HCT116 (cell line): Measurements from ENCODE around the gene TUBA4A. TPM values are rescaled to one million over a fixed set of nuclear protein-coding genes. Genes with fewer than 3 reads are reported as not detected.
A peak's percentile ranks its signal among the peaks of the same experiment; 100 is the strongest.

Experiments
- ATAC-seq: fragments of 200-7000 bp; cut with Tn5 transposase; 2 replicates; pipeline ENCODE4 v1.9.1; 2020; ENCODE audit warnings: mild to moderate bottlenecking, moderate library complexity
- BruUV-seq: library from RNA; stranded (reverse); fragments of 400-500 nt; replicated peaks from 2 replicates; lab custom pipeline; 2021; lab: Mats Ljungman, UMichigan
- CTCF ChIA-PET: fragments of 300-600 bp; sonication (Branson Sonifier 250); formaldehyde crosslinking; loops from one replicate; lab custom pipeline; 2021; ENCODE audit warnings: antibody characterized with exemption; lab: Charles Lee
- POLR2A ChIA-PET: fragments of 300-600, 350-600 bp; sonication (Branson Sonifier 250); formaldehyde crosslinking; loops from one replicate; lab custom pipeline; 2021; ENCODE audit warnings: antibody characterized with exemption; lab: Charles Lee
- RAD21 ChIA-PET, 2 experiments: fragments of 300-600 bp; sonication (Branson Sonifier 250); formaldehyde crosslinking; loops; one replicate each; lab custom pipeline; 2023; ENCODE audit warnings: low total read pairs in 2 of 2; ENCODE audit not compliant: uncharacterized antibody in 2 of 2, unreplicated experiment in 2 of 2, low non-redundant PET in 1 of 2; lab: Charles Lee
- DNase-seq: peaks from one replicate; pipeline ENCODE4 v3.0.0-alpha.2; 2010; ENCODE audit warnings: low read depth, low spot score
- H2AFZ ChIP-seq: fragments of 200-600 bp; shearing (Covaris generic), sonication (generic); 2 replicates; pipeline ENCODE4 v1.6.1; 2017; ENCODE audit warnings: low read depth, mixed run types, mixed read lengths, antibody characterized with exemption, low read length; ENCODE audit not compliant: poor library complexity, severe bottlenecking
- H3K27ac ChIP-seq: 2 replicates; pipeline ENCODE4 v1.5.1; 2012; ENCODE audit warnings: low read depth, low read length
- H3K27me3 ChIP-seq: fragments of 200-600 bp; sonication (generic); 2 replicates; pipeline ENCODE4 v1.6.1; 2016; ENCODE audit warnings: mixed run types, low read length, mixed read lengths; ENCODE audit not compliant: insufficient read depth
- H3K36me3 ChIP-seq, 2 experiments: fragments of 200-500 bp in 1 of 2; fragments of 200-600 bp in 1 of 2; sonication (Bioruptor generic) in 1 of 2; sonication (generic) in 1 of 2; 2 replicates each; pipeline versions ENCODE4 v1.5.1 to v1.6.1; 2014 to 2016; ENCODE audit warnings: low read length in 2 of 2, inconsistent platforms in 1 of 2, mixed read lengths in 1 of 2, mixed run types in 1 of 2; ENCODE audit not compliant: insufficient read depth in 2 of 2, control insufficient read depth in 1 of 2
- H3K4me1 ChIP-seq, 2 experiments: fragments of 200-600 bp in 1 of 2; sonication (generic) in 1 of 2; 2 replicates each; pipeline versions ENCODE4 v1.5.1 to v1.6.1; 2012 to 2017; ENCODE audit warnings: low read length in 2 of 2, inconsistent platforms in 1 of 2, mild to moderate bottlenecking in 1 of 2, mixed read lengths in 1 of 2, mixed run types in 1 of 2, moderate library complexity in 1 of 2; ENCODE audit not compliant: insufficient read depth in 2 of 2, control insufficient read depth in 1 of 2
- H3K4me2 ChIP-seq: fragments of 200-600 bp; sonication (generic); 2 replicates; pipeline ENCODE4 v1.6.1; 2017; ENCODE audit warnings: mixed run types, low read length, mixed read lengths
- H3K4me3 ChIP-seq, 2 experiments: fragments of 200-600 bp in 1 of 2; sonication (generic) in 1 of 2; replicated peaks in 1 of 2; 2 replicates each; pipeline ENCODE4 v1.5.1; 2011 to 2016; ENCODE audit warnings: low read length in 2 of 2, control low read depth in 1 of 2, low read depth in 1 of 2, mild to moderate bottlenecking in 1 of 2, mixed read lengths in 1 of 2, mixed run types in 1 of 2
- H3K79me2 ChIP-seq: fragments of 200-600 bp; sonication (generic); 2 replicates; pipeline ENCODE4 v1.6.1; 2017; ENCODE audit warnings: mild to moderate bottlenecking, mixed run types, low read length, moderate library complexity, mixed read lengths; ENCODE audit not compliant: insufficient read depth
- H3K9ac ChIP-seq: fragments of 200-600 bp; sonication (generic); 2 replicates; pipeline ENCODE4 v1.6.1; 2016; ENCODE audit warnings: low read length, mixed read lengths
- H3K9me2 ChIP-seq: fragments of 200-600 bp; sonication (generic), shearing (Covaris generic); 2 replicates; pipeline ENCODE4 v1.6.1; 2017; ENCODE audit warnings: mixed run types, mild to moderate bottlenecking, moderate library complexity; ENCODE audit not compliant: insufficient read depth
- H3K9me3 ChIP-seq, 2 experiments: fragments of 200-500 bp in 1 of 2; fragments of 200-600 bp in 1 of 2; sonication (Bioruptor generic) in 1 of 2; sonication (generic) in 1 of 2; 2 replicates each; pipeline ENCODE4 v1.6.1; 2014 to 2017; ENCODE audit warnings: low read length in 2 of 2, mixed read lengths in 2 of 2, inconsistent platforms in 1 of 2, low read depth in 1 of 2, mild to moderate bottlenecking in 1 of 2, mixed run types in 1 of 2, moderate library complexity in 1 of 2; ENCODE audit not compliant: control insufficient read depth in 1 of 2, insufficient read depth in 1 of 2
- H4K20me1 ChIP-seq: fragments of 200-600 bp; sonication (generic), shearing (Covaris generic); 2 replicates; pipeline ENCODE4 v1.6.1; 2017; ENCODE audit warnings: mixed run types, mild to moderate bottlenecking, moderate library complexity; ENCODE audit not compliant: insufficient read depth
- JUND ChIP-seq: IDR thresholded peaks from 2 replicates; pipeline ENCODE4 v1.6.1; 2012
- POLR2AphosphoS5 ChIP-seq: IDR thresholded peaks from 2 replicates; pipeline ENCODE4 v1.6.1; 2011; ENCODE audit warnings: mild to moderate bottlenecking, low read depth, low read length, moderate library complexity
- intact Hi-C: fragments of 100-400 bp; cut with micrococcal nuclease; formaldehyde crosslinking; loops from 2 replicates; pipeline ENCODE4 v1.10.0; 2022
- total RNA-seq: library from RNA; stranded (reverse); gene quantifications from one replicate; pipeline ENCODE4 v1.2.1, GENCODE V29; 2021; ENCODE audit not compliant: unreplicated experiment
- TF ChIP-seq, protein P1 (sequence below), 3 experiments: fragments of 200-600 bp in 1 of 3; sonication (generic) in 1 of 3; IDR thresholded peaks in 2 of 3; conservative IDR thresholded peaks in 1 of 3; 2 replicates each; pipeline ENCODE4 v1.5.1; 2012 to 2017; ENCODE audit warnings: low read depth in 2 of 3, low read length in 2 of 3, antibody characterized with exemption in 1 of 3, borderline replicate concordance in 1 of 3, control low read depth in 1 of 3, mild to moderate bottlenecking in 1 of 3, mixed read lengths in 1 of 3, mixed run types in 1 of 3, moderate library complexity in 1 of 3; ENCODE audit not compliant: insufficient read depth in 1 of 3

The TUBA4A gene
- total RNA-seq, 1 experiment from 2014 or later, result 32.7 TPM

DNA sequence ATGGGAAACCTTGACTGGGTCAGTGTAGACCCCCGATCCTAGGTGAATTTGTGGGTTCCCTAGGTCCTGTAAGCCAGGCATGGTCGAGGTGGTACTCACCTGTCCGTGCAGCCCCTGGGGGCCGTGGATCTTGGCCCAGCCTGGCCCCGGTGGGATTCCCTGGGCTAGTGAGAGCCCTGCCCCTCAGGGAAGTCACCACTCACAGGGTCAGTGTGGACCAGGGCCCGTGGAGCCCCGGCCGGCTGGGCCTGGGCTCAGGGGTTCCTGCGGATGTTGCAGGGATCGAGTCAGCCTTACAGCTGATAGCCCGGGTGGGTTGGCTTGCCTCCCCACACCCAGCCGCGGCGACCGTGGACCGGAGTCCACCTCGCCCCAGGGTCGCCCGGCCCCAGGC is 24.8 kb downstream of the TUBA4A start:
- peak overlapping the region; percentile 79 to 98 for H3K4me3 ChIP-seq
- no TSS peak for BruUV-seq
- H2AFZ ChIP-seq, result no peak overlapping the region
- no peaks in the 10 kb centered on the region for H3K9me3 ChIP-seq
- H3K4me2 ChIP-seq, result peak overlapping the region; percentile 95
- RAD21 ChIA-PET, result no interaction called here
- no peak for DNase-seq
- CTCF ChIA-PET, result interaction anchor here (1.4 to 2.4 kb wide), 2 partner anchors 66 to 249 kb away, joined by 3 to 12 read pairs; no protein-coding TSS in a partner anchor
- H3K27ac ChIP-seq, result peak overlapping the region; percentile 78
- H3K9ac ChIP-seq, result peak overlapping the region; percentile 85
- H3K79me2 ChIP-seq, result peaks cover 27% of the 10 kb centered on the region
- peak; percentile 50 for TF ChIP-seq POLR2AphosphoS5
- TF ChIP-seq, protein P1, sequence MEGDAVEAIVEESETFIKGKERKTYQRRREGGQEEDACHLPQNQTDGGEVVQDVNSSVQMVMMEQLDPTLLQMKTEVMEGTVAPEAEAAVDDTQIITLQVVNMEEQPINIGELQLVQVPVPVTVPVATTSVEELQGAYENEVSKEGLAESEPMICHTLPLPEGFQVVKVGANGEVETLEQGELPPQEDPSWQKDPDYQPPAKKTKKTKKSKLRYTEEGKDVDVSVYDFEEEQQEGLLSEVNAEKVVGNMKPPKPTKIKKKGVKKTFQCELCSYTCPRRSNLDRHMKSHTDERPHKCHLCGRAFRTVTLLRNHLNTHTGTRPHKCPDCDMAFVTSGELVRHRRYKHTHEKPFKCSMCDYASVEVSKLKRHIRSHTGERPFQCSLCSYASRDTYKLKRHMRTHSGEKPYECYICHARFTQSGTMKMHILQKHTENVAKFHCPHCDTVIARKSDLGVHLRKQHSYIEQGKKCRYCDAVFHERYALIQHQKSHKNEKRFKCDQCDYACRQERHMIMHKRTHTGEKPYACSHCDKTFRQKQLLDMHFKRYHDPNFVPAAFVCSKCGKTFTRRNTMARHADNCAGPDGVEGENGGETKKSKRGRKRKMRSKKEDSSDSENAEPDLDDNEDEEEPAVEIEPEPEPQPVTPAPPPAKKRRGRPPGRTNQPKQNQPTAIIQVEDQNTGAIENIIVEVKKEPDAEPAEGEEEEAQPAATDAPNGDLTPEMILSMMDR (IDR thresholded peaks at IDR 0.05 in 2 of 3, conservative IDR thresholded peaks at IDR 0.05 in 1 of 3; ENCODE audit: borderline replicate concordance in 1 of 3, insufficient read depth in 1 of 3, low read depth in 2 of 3, low read length in 2 of 3), result no peak
- TF ChIP-seq, all 23 proteins: peak for 1
- Histone ChIP-seq H4K20me1 (no peaks in the 10 kb centered on the region), H3K27me3 (no peaks in the 10 kb centered on the region), H3K9me2 (no peaks in the 10 kb centered on the region), H3K36me3 (peaks cover 21 to 34% of the 10 kb centered on the region in 2 experiments; a peak in 3 of 4 replicates), H3K4me1 (peaks cover 6 to 18% of the 10 kb centered on the region in 2 experiments; a peak in 3 of 4 replicates)
- intact Hi-C loops, result loop anchor here (1.0 to 5.0 kb wide), 2 partner anchors 45 to 68 kb away; no protein-coding TSS in a partner anchor
- POLR2A ChIA-PET, result interaction anchor here (1.0 to 1.9 kb wide), 4 partner anchors 17 to 45 kb away, joined by 3 to 7 read pairs (median 4); partner anchors contain the start of genes GLB1L and STK16
- ATAC-seq, result peak; percentile 27

DNA sequence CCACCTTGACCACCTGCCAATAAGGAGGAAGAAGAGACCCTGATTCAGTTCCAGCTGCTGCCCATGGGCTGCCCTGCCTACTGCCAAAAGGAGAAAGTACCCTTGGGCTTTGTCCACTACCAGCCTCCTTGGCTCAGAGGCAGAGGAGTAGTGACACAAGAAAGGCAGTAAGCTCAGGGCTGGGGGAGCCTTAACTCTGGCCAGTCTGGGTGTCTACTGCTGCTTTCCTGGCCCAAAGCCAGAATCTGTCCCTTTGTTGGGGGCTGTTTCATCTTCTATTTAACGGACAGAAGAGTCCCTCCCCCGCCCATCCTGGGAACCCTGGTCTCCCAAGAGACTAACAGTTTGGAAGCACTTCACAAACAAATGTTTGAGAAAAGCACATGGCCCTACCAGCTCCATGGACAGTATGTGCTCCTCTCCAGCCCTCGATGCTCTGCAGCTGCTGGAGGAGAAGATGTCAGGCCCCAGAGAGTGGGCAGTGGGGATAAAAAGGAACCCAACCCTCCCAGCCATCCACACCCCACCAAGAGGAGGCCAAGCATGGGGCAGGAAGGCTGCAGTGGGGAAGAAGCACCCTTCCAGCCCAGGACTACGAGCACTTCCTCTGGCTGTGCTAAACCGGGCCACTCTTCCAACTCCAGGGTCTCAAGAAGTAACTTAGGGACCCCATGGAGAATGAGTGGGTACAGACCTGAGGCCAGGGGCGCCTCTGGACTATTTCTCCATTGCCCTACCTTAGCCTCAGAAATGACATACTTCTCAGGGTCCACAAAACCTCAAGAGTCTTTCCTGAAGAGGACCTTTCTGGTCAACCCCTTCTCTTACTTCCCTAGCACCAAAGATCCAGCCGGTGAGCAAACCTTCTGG is 25.4 kb downstream of the TUBA4A start:
- H3K36me3 ChIP-seq, result peaks cover 21 to 32% of the 10 kb centered on the region in 2 experiments; a peak in 3 of 4 replicates
- H3K9me2 ChIP-seq, result no peaks in the 10 kb centered on the region
- ATAC-seq (no peak), DNase-seq (no peak)
- ChIA-PET RAD21 (no interaction called here), POLR2A (interaction anchor here (1.3 to 1.9 kb wide), 3 partner anchors 17 to 21 kb away, joined by 4 to 7 read pairs (median 4); partner anchors contain the start of genes GLB1L and STK16), CTCF (interaction anchor here (0.9 to 2.4 kb wide), 2 partner anchors 67 kb away, joined by 3 to 12 read pairs; no protein-coding TSS in a partner anchor)
- H3K27ac ChIP-seq, result peak overlapping the region; percentile 78
- H3K4me2 ChIP-seq, result peak overlapping the region; percentile 95
- BruUV-seq, result TSS peak; percentile 51
- no peaks in the 10 kb centered on the region for H4K20me1 ChIP-seq
- H3K4me1 ChIP-seq, result peaks cover 6 to 18% of the 10 kb centered on the region in 2 experiments; a peak in 3 of 4 replicates
- no peak overlapping the region for H2AFZ ChIP-seq
- peak overlapping the region; percentile 79 to 98 for H3K4me3 ChIP-seq
- no peaks in the 10 kb centered on the region for H3K27me3 ChIP-seq
- peaks cover 27% of the 10 kb centered on the region for H3K79me2 ChIP-seq
- no peaks in the 10 kb centered on the region for H3K9me3 ChIP-seq
- TF ChIP-seq JUND, result no peak
- H3K9ac ChIP-seq, result peak overlapping the region; percentile 85
- intact Hi-C loops, result loop anchor here (5.0 kb wide), 1 partner anchor 69 kb away; no protein-coding TSS in a partner anchor
